PFSK-1 (cell line): Measurements from ENCODE around the gene JOSD1.
A peak's percentile ranks its signal among the peaks of the same experiment; 100 is the strongest.

Experiments used
- FOXP2 ChIP-seq: optimal IDR thresholded peaks from 2 replicates; pipeline ENCODE3; 2011; ENCODE audit warnings: borderline replicate concordance, control low read depth, inconsistent platforms; ENCODE audit not compliant: insufficient read depth; ENCODE audit errors: extremely low read length, extremely low read depth
- POLR2AphosphoS5 ChIP-seq: IDR thresholded peaks from 2 replicates; pipeline ENCODE4 v1.6.1; 2012; ENCODE audit warnings: low read depth, mild to moderate bottlenecking, control low read depth, low read length, moderate library complexity
- REST ChIP-seq, 2 experiments: IDR thresholded peaks; 2 replicates each; pipeline versions ENCODE4 v1.6.1 to v1.8.0; 2011 to 2012; ENCODE audit warnings: low read depth in 2 of 2, low read length in 2 of 2, control low read depth in 1 of 2, inconsistent platforms in 1 of 2, mild to moderate bottlenecking in 1 of 2, moderate library complexity in 1 of 2; ENCODE audit not compliant: insufficient read depth in 1 of 2
- SIN3A ChIP-seq: IDR thresholded peaks from 2 replicates; pipeline ENCODE4 v1.6.1; 2012; ENCODE audit warnings: mild to moderate bottlenecking, low read length, moderate library complexity, borderline replicate concordance; ENCODE audit not compliant: insufficient read depth
- TAF1 ChIP-seq: IDR thresholded peaks from 2 replicates; pipeline ENCODE4 v1.6.1; 2012; ENCODE audit warnings: low read length, control low read depth, borderline replicate concordance; ENCODE audit not compliant: insufficient read depth

Gene JOSD1

GRCh38 chr22:38698407-38699094 is 2.2 kb downstream of the JOSD1 start:
- TF ChIP-seq FOXP2 (no peak), POLR2AphosphoS5 (no peak), REST (IDR thresholded peaks at IDR 0.05; ENCODE audit: insufficient read depth in 1 of 2, low read depth in 2 of 2, low read length in 2 of 2) (no peak), SIN3A (no peak), TAF1 (no peak)

GRCh38 chr22:38697425-38698089 is 3.2 kb downstream of the JOSD1 start:
- TF ChIP-seq FOXP2 = no peak
- no peak for TF ChIP-seq POLR2AphosphoS5
- no peak for TF ChIP-seq TAF1
- no peak for TF ChIP-seq SIN3A
- no peak for TF ChIP-seq REST (IDR thresholded peaks at IDR 0.05; ENCODE audit: insufficient read depth in 1 of 2, low read depth in 2 of 2, low read length in 2 of 2)

- TF ChIP-seq TAF1 (no peak), SIN3A (0 out of 2 replicates have a peak, but pooled peaks have one; percentile 39)
These were observed 3.9 kb downstream of the JOSD1 start for GRCh38 chr22:38696606-38697424.

- TF ChIP-seq REST (IDR thresholded peaks at IDR 0.05; ENCODE audit: insufficient read depth in 1 of 2, low read depth in 2 of 2, low read length in 2 of 2) = no peak
- no peak for TF ChIP-seq SIN3A
- TF ChIP-seq FOXP2 = no peak
- no peak for TF ChIP-seq TAF1
- no peak for TF ChIP-seq POLR2AphosphoS5
These were observed 5.8 kb downstream of the JOSD1 start for GRCh38 chr22:38694940-38695339.

GRCh38 chr22:38694049-38694448 is 6.7 kb downstream of the JOSD1 start:
- TF ChIP-seq POLR2AphosphoS5 = no peak
- TF ChIP-seq FOXP2 = no peak
- TF ChIP-seq SIN3A = no peak
- no peak for TF ChIP-seq TAF1
- no peak for TF ChIP-seq REST (IDR thresholded peaks at IDR 0.05; ENCODE audit: insufficient read depth in 1 of 2, low read depth in 2 of 2, low read length in 2 of 2)
